ENCODE data around the gene ADARB2. TPM values are rescaled to one million over a fixed set of nuclear protein-coding genes. Genes with fewer than 3 reads are reported as not detected.
"Not testable (repeated sequence)": the region's sequence is repeated elsewhere in the genome, so short reads cannot be mapped to it uniquely, and the experiment has no call there.

ADARB2 gene
- total RNA-seq, 2 experiments from 2014 or later: not detected

GRCh38 chr10:1335642-1336041 lies 401.7 kb downstream of the ADARB2 start:
- Mint-ChIP-seq H3K27me3 (peaks cover 15% of the 10 kb centered on the region), H3K36me3 (no peaks in the 10 kb centered on the region), H3K4me1 (no peaks in the 10 kb centered on the region), H3K27ac (no peak overlapping the region), H3K4me3 (no peak overlapping the region), H3K9me3 (no peaks in the 10 kb centered on the region)
- no peak for DNase-seq

GRCh38 chr10:1333981-1334380 lies 403.3 kb downstream of the ADARB2 start:
- H3K4me3 Mint-ChIP-seq: no peak overlapping the region
- H3K36me3 Mint-ChIP-seq: no peaks in the 10 kb centered on the region
- H3K27me3 Mint-ChIP-seq: peaks cover 15% of the 10 kb centered on the region
- no peak overlapping the region for H3K27ac Mint-ChIP-seq
- no peak for DNase-seq
- no peaks in the 10 kb centered on the region for H3K9me3 Mint-ChIP-seq
- H3K4me1 Mint-ChIP-seq: no peaks in the 10 kb centered on the region

- H3K36me3 Mint-ChIP-seq: no peaks in the 10 kb centered on the region
- H3K4me1 Mint-ChIP-seq: no peaks in the 10 kb centered on the region
- H3K27me3 Mint-ChIP-seq: peaks cover 15% of the 10 kb centered on the region
- H3K27ac Mint-ChIP-seq: no peak overlapping the region
- H3K9me3 Mint-ChIP-seq: no peaks in the 10 kb centered on the region
- DNase-seq: no peak
- no peak overlapping the region for H3K4me3 Mint-ChIP-seq
Observed at GRCh38 chr10:1331560-1331959, 405.8 kb downstream of the ADARB2 start.

GRCh38 chr10:1329622-1330021 lies 407.7 kb downstream of the ADARB2 start:
- no peaks in the 10 kb centered on the region for H3K9me3 Mint-ChIP-seq
- no peak overlapping the region for H3K4me3 Mint-ChIP-seq
- no peaks in the 10 kb centered on the region for H3K36me3 Mint-ChIP-seq
- H3K27me3 Mint-ChIP-seq: peaks cover 8% of the 10 kb centered on the region
- no peak overlapping the region for H3K27ac Mint-ChIP-seq
- peaks cover 4% of the 10 kb centered on the region for H3K4me1 Mint-ChIP-seq
- DNase-seq: no peak

GRCh38 chr10:1328981-1329614 lies 408.2 kb downstream of the ADARB2 start:
- no peak for DNase-seq
- peaks cover 4% of the 10 kb centered on the region for H3K4me1 Mint-ChIP-seq
- no peak overlapping the region for H3K27ac Mint-ChIP-seq
- H3K9me3 Mint-ChIP-seq: no peaks in the 10 kb centered on the region
- no peaks in the 10 kb centered on the region for H3K36me3 Mint-ChIP-seq
- H3K27me3 Mint-ChIP-seq: peaks cover 7% of the 10 kb centered on the region
- H3K4me3 Mint-ChIP-seq: no peak overlapping the region

GRCh38 chr10:1328161-1328823 lies 409.0 kb downstream of the ADARB2 start:
- no peak for DNase-seq

GRCh38 chr10:1327759-1328158 lies 409.6 kb downstream of the ADARB2 start:
- H3K27me3 Mint-ChIP-seq: peaks cover 16% of the 10 kb centered on the region
- H3K36me3 Mint-ChIP-seq: no peaks in the 10 kb centered on the region
- H3K4me1 Mint-ChIP-seq: peaks cover 5% of the 10 kb centered on the region
- H3K4me3 Mint-ChIP-seq: no peak overlapping the region
- H3K27ac Mint-ChIP-seq: no peak overlapping the region
- H3K9me3 Mint-ChIP-seq: no peaks in the 10 kb centered on the region
- DNase-seq: no peak

More at GRCh38 chr10:1328161-1328823, 409.0 kb downstream of the ADARB2 start:
- Mint-ChIP-seq H3K4me3 (no peak overlapping the region), H3K27me3 (peaks cover 13% of the 10 kb centered on the region), H3K9me3 (no peaks in the 10 kb centered on the region), H3K4me1 (peaks cover 5% of the 10 kb centered on the region), H3K27ac (no peak overlapping the region), H3K36me3 (no peaks in the 10 kb centered on the region)

DNA sequence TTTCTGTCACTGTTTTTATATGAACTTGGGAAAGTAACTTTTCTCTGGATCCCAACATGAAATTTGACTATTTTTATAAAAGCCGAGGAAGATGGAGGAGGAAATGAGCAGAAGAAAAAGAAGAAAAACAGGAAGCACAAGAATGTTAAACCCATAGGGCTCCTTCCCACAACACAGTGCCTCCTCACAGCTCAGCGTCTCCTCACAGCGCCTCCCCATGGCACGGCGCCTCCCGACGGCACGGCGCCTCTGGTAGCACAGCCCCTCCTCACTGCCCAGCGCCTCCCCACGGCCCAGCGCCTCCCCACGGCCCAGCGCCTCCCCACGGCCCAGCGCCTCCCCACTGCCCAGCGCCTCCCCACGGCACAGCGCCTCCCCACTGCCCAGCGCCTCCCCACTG lies 410.8 kb downstream of the ADARB2 start:
- H3K4me3 Mint-ChIP-seq, H3K4me1 Mint-ChIP-seq, H3K9me3 Mint-ChIP-seq, DNase-seq, H3K27ac Mint-ChIP-seq, H3K36me3 Mint-ChIP-seq: not testable (repeated sequence)
- peaks cover 25% of the 10 kb centered on the region for H3K27me3 Mint-ChIP-seq

DNA sequence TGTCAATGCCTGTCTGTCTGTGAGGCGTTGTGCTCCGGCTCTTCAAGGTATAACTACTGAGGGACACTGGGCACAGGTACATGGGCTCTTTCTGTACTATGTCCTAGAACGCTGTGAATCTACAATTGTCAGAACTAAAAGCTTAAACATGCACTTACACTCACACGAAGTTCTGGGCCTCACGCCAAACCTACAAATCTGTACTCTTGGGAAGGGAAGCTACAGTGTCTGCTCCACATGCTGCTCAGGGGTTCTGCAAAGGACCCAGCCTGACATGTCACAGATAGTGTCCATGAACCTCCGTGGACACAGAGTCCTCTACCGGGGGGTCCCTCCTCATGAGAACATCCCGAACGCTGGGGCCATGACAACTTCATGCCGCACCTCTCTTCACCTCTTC lies 412.4 kb downstream of the ADARB2 start:
- Mint-ChIP-seq H3K27ac (no peak overlapping the region), H3K9me3 (no peaks in the 10 kb centered on the region), H3K4me3 (no peak overlapping the region), H3K36me3 (no peaks in the 10 kb centered on the region), H3K27me3 (peaks cover 19% of the 10 kb centered on the region), H3K4me1 (peaks cover 5% of the 10 kb centered on the region)
- no peak for DNase-seq

- Mint-ChIP-seq H3K4me1 (peaks cover 5% of the 10 kb centered on the region), H3K27ac (no peak overlapping the region), H3K36me3 (no peaks in the 10 kb centered on the region), H3K27me3 (peaks cover 19% of the 10 kb centered on the region), H3K9me3 (no peaks in the 10 kb centered on the region), H3K4me3 (no peak overlapping the region)
- no peak for DNase-seq
Observed at GRCh38 chr10:1323951-1324350, 413.4 kb downstream of the ADARB2 start.

DNA sequence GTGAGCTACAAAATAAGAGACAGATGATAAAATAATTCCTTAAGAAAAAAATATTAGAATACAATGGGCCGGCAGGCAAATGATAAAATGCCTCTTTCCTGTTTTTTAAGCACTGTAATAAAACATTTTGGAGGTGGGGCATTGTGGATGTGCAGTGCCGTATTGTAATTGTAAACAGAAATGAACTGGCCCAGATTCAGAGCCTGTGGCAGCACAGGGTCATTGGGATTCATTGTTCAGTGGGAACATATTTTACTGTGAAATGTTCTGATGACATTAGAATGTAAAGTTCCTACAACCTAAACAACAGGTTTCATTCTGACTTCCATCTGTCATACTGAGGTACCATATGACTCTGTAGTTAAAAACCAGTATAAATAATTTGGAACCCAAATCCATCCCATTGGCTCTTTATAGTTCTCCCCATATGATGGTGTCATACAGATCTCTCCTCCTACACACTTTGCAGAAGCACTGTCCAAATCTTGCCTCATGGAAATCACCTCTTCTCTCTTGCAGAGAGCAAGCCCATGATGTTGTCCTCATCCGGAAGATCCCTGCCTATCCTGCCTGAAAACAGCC lies 416.5 kb downstream of the ADARB2 start:
- no peaks in the 10 kb centered on the region for H3K36me3 Mint-ChIP-seq
- no peak overlapping the region for H3K4me3 Mint-ChIP-seq
- H3K4me1 Mint-ChIP-seq: peaks cover 2% of the 10 kb centered on the region
- H3K9me3 Mint-ChIP-seq: no peaks in the 10 kb centered on the region
- H3K27me3 Mint-ChIP-seq: peaks cover 19% of the 10 kb centered on the region
- no peak overlapping the region for H3K27ac Mint-ChIP-seq
- DNase-seq: no peak

DNA sequence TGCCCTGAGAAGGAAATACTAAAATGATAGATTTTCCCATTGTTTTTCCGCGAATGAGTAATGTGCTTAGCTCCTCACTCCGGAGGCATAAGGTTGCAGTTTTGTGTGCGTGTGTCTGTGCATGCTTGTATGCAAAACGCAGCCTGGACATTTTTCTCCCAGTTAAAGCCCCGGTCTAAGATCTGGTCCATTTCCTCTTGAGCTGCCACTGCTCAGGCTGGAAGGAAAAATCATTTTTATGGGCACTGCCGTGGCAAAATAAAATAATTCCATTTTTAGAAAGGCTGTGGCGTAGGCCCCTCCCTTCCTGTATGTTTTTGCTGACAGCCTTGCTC lies 420.5 kb downstream of the ADARB2 start:
- no peaks in the 10 kb centered on the region for H3K9me3 Mint-ChIP-seq
- no peak for DNase-seq
- H3K27me3 Mint-ChIP-seq: peaks cover 3% of the 10 kb centered on the region
- no peak overlapping the region for H3K27ac Mint-ChIP-seq
- no peaks in the 10 kb centered on the region for H3K36me3 Mint-ChIP-seq
- no peak overlapping the region for H3K4me3 Mint-ChIP-seq
- no peaks in the 10 kb centered on the region for H3K4me1 Mint-ChIP-seq

GRCh38 chr10:1316121-1316808 lies 421.1 kb downstream of the ADARB2 start:
- DNase-seq: no peak
- Mint-ChIP-seq H3K36me3 (no peaks in the 10 kb centered on the region), H3K4me3 (no peak overlapping the region), H3K9me3 (no peaks in the 10 kb centered on the region), H3K27me3 (no peaks in the 10 kb centered on the region), H3K4me1 (no peaks in the 10 kb centered on the region), H3K27ac (no peak overlapping the region)

DNA sequence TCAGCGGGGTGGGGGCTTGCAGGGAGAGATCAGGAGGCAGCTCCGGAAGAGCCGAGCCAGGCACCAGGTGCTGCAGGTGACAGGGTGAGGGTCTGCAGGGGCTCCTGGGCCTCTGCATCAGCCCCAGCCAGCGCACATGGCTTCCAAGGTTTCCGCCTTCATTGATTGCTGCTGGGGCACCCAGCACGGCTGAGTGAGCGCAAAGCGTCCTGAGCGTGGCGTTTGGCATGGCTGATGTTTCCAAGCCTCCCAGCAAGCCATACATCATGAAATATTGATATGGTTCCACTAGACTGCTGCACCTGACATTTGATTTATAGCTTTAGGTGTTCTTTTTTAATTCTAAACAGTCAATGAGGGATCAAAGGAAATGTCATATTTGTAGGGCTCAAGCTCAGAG lies 422.1 kb downstream of the ADARB2 start:
- Mint-ChIP-seq H3K4me3 (no peak overlapping the region), H3K27me3 (no peaks in the 10 kb centered on the region), H3K36me3 (no peaks in the 10 kb centered on the region), H3K9me3 (no peaks in the 10 kb centered on the region), H3K27ac (no peak overlapping the region), H3K4me1 (no peaks in the 10 kb centered on the region)
- DNase-seq: no peak

GRCh38 chr10:1311726-1312125 lies 425.6 kb downstream of the ADARB2 start:
- Mint-ChIP-seq H3K4me3 (no peak overlapping the region), H3K27ac (no peak overlapping the region), H3K36me3 (no peaks in the 10 kb centered on the region), H3K27me3 (no peaks in the 10 kb centered on the region), H3K4me1 (no peaks in the 10 kb centered on the region), H3K9me3 (no peaks in the 10 kb centered on the region)
- no peak for DNase-seq
